ENCODE results near the gene PDLIM5.

PDLIM5 gene

GRCh38 chr4:94671113-94671512, 219.4 kb downstream of the PDLIM5 start:
- Histone ChIP-seq H3K4me3 (ENCODE audit: insufficient read depth, low read depth, low read length, poor library complexity, severe bottlenecking) (no peak overlapping the region), H3K27me3 (replicated peaks; ENCODE audit: control insufficient read depth, insufficient read depth, low read length, poor library complexity, severe bottlenecking) (no peaks in the 10 kb centered on the region), H3K4me1 (ENCODE audit: control insufficient read depth, insufficient read depth, low read length, poor library complexity, severe bottlenecking) (no peaks in the 10 kb centered on the region), H3K36me3 (ENCODE audit: control insufficient read depth, insufficient read depth, low read length) (no peaks in the 10 kb centered on the region), H3K9me3 (ENCODE audit: control insufficient read depth, low read length) (no peaks in the 10 kb centered on the region), H3K27ac (ENCODE audit: insufficient read depth, low read length, poor library complexity, severe bottlenecking) (no peak overlapping the region)
- no peak for DNase-seq

- Histone ChIP-seq H3K4me1 (ENCODE audit: control insufficient read depth, insufficient read depth, low read length, poor library complexity, severe bottlenecking) (no peaks in the 10 kb centered on the region), H3K4me3 (ENCODE audit: insufficient read depth, low read depth, low read length, poor library complexity, severe bottlenecking) (no peak overlapping the region), H3K27ac (ENCODE audit: insufficient read depth, low read length, poor library complexity, severe bottlenecking) (no peak overlapping the region), H3K27me3 (replicated peaks; ENCODE audit: control insufficient read depth, insufficient read depth, low read length, poor library complexity, severe bottlenecking) (no peaks in the 10 kb centered on the region), H3K9me3 (ENCODE audit: control insufficient read depth, low read length) (no peaks in the 10 kb centered on the region), H3K36me3 (ENCODE audit: control insufficient read depth, insufficient read depth, low read length) (no peaks in the 10 kb centered on the region)
- DNase-seq, result no peak
These were observed 222.2 kb downstream of the PDLIM5 start for GRCh38 chr4:94673961-94674360.

- Histone ChIP-seq H3K27ac (ENCODE audit: insufficient read depth, low read length, poor library complexity, severe bottlenecking) (no peak overlapping the region), H3K9me3 (ENCODE audit: control insufficient read depth, low read length) (no peaks in the 10 kb centered on the region), H3K4me1 (ENCODE audit: control insufficient read depth, insufficient read depth, low read length, poor library complexity, severe bottlenecking) (no peaks in the 10 kb centered on the region), H3K4me3 (ENCODE audit: insufficient read depth, low read depth, low read length, poor library complexity, severe bottlenecking) (no peak overlapping the region), H3K27me3 (replicated peaks; ENCODE audit: control insufficient read depth, insufficient read depth, low read length, poor library complexity, severe bottlenecking) (no peaks in the 10 kb centered on the region), H3K36me3 (ENCODE audit: control insufficient read depth, insufficient read depth, low read length) (no peaks in the 10 kb centered on the region)
- no peak for DNase-seq
These were observed 225.2 kb downstream of the PDLIM5 start for GRCh38 chr4:94676970-94677369.

GRCh38 chr4:94678896-94679295, 227.2 kb downstream of the PDLIM5 start:
- Histone ChIP-seq H3K27ac (ENCODE audit: insufficient read depth, low read length, poor library complexity, severe bottlenecking) (no peak overlapping the region), H3K4me1 (ENCODE audit: control insufficient read depth, insufficient read depth, low read length, poor library complexity, severe bottlenecking) (no peaks in the 10 kb centered on the region), H3K36me3 (ENCODE audit: control insufficient read depth, insufficient read depth, low read length) (no peaks in the 10 kb centered on the region), H3K9me3 (ENCODE audit: control insufficient read depth, low read length) (no peaks in the 10 kb centered on the region), H3K27me3 (replicated peaks; ENCODE audit: control insufficient read depth, insufficient read depth, low read length, poor library complexity, severe bottlenecking) (no peaks in the 10 kb centered on the region), H3K4me3 (ENCODE audit: insufficient read depth, low read depth, low read length, poor library complexity, severe bottlenecking) (no peak overlapping the region)
- no peak for DNase-seq

GRCh38 chr4:94680176-94680862, 228.6 kb downstream of the PDLIM5 start:
- H3K4me3 ChIP-seq (ENCODE audit: insufficient read depth, low read depth, low read length, poor library complexity, severe bottlenecking), result no peak overlapping the region
- no peak for DNase-seq
- no peaks in the 10 kb centered on the region for H3K27me3 ChIP-seq (replicated peaks; ENCODE audit: control insufficient read depth, insufficient read depth, low read length, poor library complexity, severe bottlenecking)
- no peaks in the 10 kb centered on the region for H3K4me1 ChIP-seq (ENCODE audit: control insufficient read depth, insufficient read depth, low read length, poor library complexity, severe bottlenecking)
- no peaks in the 10 kb centered on the region for H3K36me3 ChIP-seq (ENCODE audit: control insufficient read depth, insufficient read depth, low read length)
- H3K9me3 ChIP-seq (ENCODE audit: control insufficient read depth, low read length), result no peaks in the 10 kb centered on the region
- no peak overlapping the region for H3K27ac ChIP-seq (ENCODE audit: insufficient read depth, low read length, poor library complexity, severe bottlenecking)

GRCh38 chr4:94686086-94686485, 234.3 kb downstream of the PDLIM5 start:
- H3K27me3 ChIP-seq (replicated peaks; ENCODE audit: control insufficient read depth, insufficient read depth, low read length, poor library complexity, severe bottlenecking), result no peaks in the 10 kb centered on the region

GRCh38 chr4:94689155-94689860, 237.6 kb downstream of the PDLIM5 start:
- no peaks in the 10 kb centered on the region for H3K4me1 ChIP-seq (ENCODE audit: control insufficient read depth, insufficient read depth, low read length, poor library complexity, severe bottlenecking)
- no peak overlapping the region for H3K27ac ChIP-seq (ENCODE audit: insufficient read depth, low read length, poor library complexity, severe bottlenecking)
- no peaks in the 10 kb centered on the region for H3K27me3 ChIP-seq (replicated peaks; ENCODE audit: control insufficient read depth, insufficient read depth, low read length, poor library complexity, severe bottlenecking)
- H3K36me3 ChIP-seq (ENCODE audit: control insufficient read depth, insufficient read depth, low read length), result no peaks in the 10 kb centered on the region
- H3K9me3 ChIP-seq (ENCODE audit: control insufficient read depth, low read length), result no peaks in the 10 kb centered on the region
- no peak overlapping the region for H3K4me3 ChIP-seq (ENCODE audit: insufficient read depth, low read depth, low read length, poor library complexity, severe bottlenecking)
- DNase-seq, result no peak

More at GRCh38 chr4:94686086-94686485, 234.3 kb downstream of the PDLIM5 start:
- Histone ChIP-seq H3K4me3 (ENCODE audit: insufficient read depth, low read depth, low read length, poor library complexity, severe bottlenecking) (no peak overlapping the region), H3K27ac (ENCODE audit: insufficient read depth, low read length, poor library complexity, severe bottlenecking) (no peak overlapping the region), H3K4me1 (ENCODE audit: control insufficient read depth, insufficient read depth, low read length, poor library complexity, severe bottlenecking) (no peaks in the 10 kb centered on the region), H3K36me3 (ENCODE audit: control insufficient read depth, insufficient read depth, low read length) (no peaks in the 10 kb centered on the region), H3K9me3 (ENCODE audit: control insufficient read depth, low read length) (no peaks in the 10 kb centered on the region)
- no peak for DNase-seq

- no peaks in the 10 kb centered on the region for H3K4me1 ChIP-seq (ENCODE audit: control insufficient read depth, insufficient read depth, low read length, poor library complexity, severe bottlenecking)
- no peaks in the 10 kb centered on the region for H3K9me3 ChIP-seq (ENCODE audit: control insufficient read depth, low read length)
- no peak for DNase-seq
- H3K4me3 ChIP-seq (ENCODE audit: insufficient read depth, low read depth, low read length, poor library complexity, severe bottlenecking), result no peak overlapping the region
- no peaks in the 10 kb centered on the region for H3K36me3 ChIP-seq (ENCODE audit: control insufficient read depth, insufficient read depth, low read length)
- H3K27me3 ChIP-seq (replicated peaks; ENCODE audit: control insufficient read depth, insufficient read depth, low read length, poor library complexity, severe bottlenecking), result no peaks in the 10 kb centered on the region
- no peak overlapping the region for H3K27ac ChIP-seq (ENCODE audit: insufficient read depth, low read length, poor library complexity, severe bottlenecking)
These were observed 239.1 kb downstream of the PDLIM5 start for GRCh38 chr4:94690851-94691254.

- H3K4me3 ChIP-seq (ENCODE audit: insufficient read depth, low read depth, low read length, poor library complexity, severe bottlenecking), result no peak overlapping the region
These were observed 239.8 kb downstream of the PDLIM5 start for GRCh38 chr4:94691552-94691951.

GRCh38 chr4:94695384-94695783, 243.6 kb downstream of the PDLIM5 start:
- H3K36me3 ChIP-seq (ENCODE audit: control insufficient read depth, insufficient read depth, low read length), result no peaks in the 10 kb centered on the region
- no peak overlapping the region for H3K4me3 ChIP-seq (ENCODE audit: insufficient read depth, low read depth, low read length, poor library complexity, severe bottlenecking)
- DNase-seq, result no peak
- H3K27me3 ChIP-seq (replicated peaks; ENCODE audit: control insufficient read depth, insufficient read depth, low read length, poor library complexity, severe bottlenecking), result no peaks in the 10 kb centered on the region
- H3K4me1 ChIP-seq (ENCODE audit: control insufficient read depth, insufficient read depth, low read length, poor library complexity, severe bottlenecking), result no peaks in the 10 kb centered on the region
- no peak overlapping the region for H3K27ac ChIP-seq (ENCODE audit: insufficient read depth, low read length, poor library complexity, severe bottlenecking)
- no peaks in the 10 kb centered on the region for H3K9me3 ChIP-seq (ENCODE audit: control insufficient read depth, low read length)

More at GRCh38 chr4:94691552-94691951, 239.8 kb downstream of the PDLIM5 start:
- DNase-seq, result no peak
- no peaks in the 10 kb centered on the region for H3K27me3 ChIP-seq (replicated peaks; ENCODE audit: control insufficient read depth, insufficient read depth, low read length, poor library complexity, severe bottlenecking)
- H3K9me3 ChIP-seq (ENCODE audit: control insufficient read depth, low read length), result no peaks in the 10 kb centered on the region
- no peaks in the 10 kb centered on the region for H3K4me1 ChIP-seq (ENCODE audit: control insufficient read depth, insufficient read depth, low read length, poor library complexity, severe bottlenecking)
- H3K36me3 ChIP-seq (ENCODE audit: control insufficient read depth, insufficient read depth, low read length), result no peaks in the 10 kb centered on the region
- no peak overlapping the region for H3K27ac ChIP-seq (ENCODE audit: insufficient read depth, low read length, poor library complexity, severe bottlenecking)

Measured in effector memory CD4-positive, alpha-beta T cell (primary cell).